Mesendoderm (in vitro differentiated cells): Measurements from ENCODE around the gene SETX.

Experiments
- DNase-seq: peaks from one replicate; pipeline ENCODE4 v3.0.0; 2013
- H2AK5ac ChIP-seq: 2 replicates; pipeline ENCODE4 v1.6.1; 2013; ENCODE audit warnings: low read length, inconsistent platforms
- H2BK120ac ChIP-seq: 2 replicates; pipeline ENCODE4 v1.6.1; 2013; ENCODE audit warnings: low read depth, mild to moderate bottlenecking, low read length, moderate library complexity, mixed read lengths
- H2BK15ac ChIP-seq: replicated peaks from 2 replicates; pipeline ENCODE4 v1.6.1; 2013; ENCODE audit warnings: low read depth, mild to moderate bottlenecking, moderate library complexity
- H2BK5ac ChIP-seq: 2 replicates; pipeline ENCODE4 v1.6.1; 2013; ENCODE audit warnings: low read length, inconsistent platforms
- H3K18ac ChIP-seq: 2 replicates; pipeline ENCODE4 v1.6.1; 2013; ENCODE audit warnings: mild to moderate bottlenecking, low read length, mixed read lengths
- H3K23ac ChIP-seq: one replicate; pipeline ENCODE4 v1.6.1; 2013; ENCODE audit warnings: low read length
- H3K27ac ChIP-seq: 2 replicates; pipeline ENCODE4 v1.5.1; 2013; ENCODE audit warnings: low read depth, mild to moderate bottlenecking, inconsistent platforms, low read length, moderate library complexity
- H3K27me3 ChIP-seq: 2 replicates; pipeline ENCODE4 v1.6.1; 2013; ENCODE audit warnings: low read length, control low read depth, mild to moderate bottlenecking, inconsistent platforms; ENCODE audit not compliant: insufficient read depth, poor library complexity
- H3K36me3 ChIP-seq: 2 replicates; pipeline ENCODE4 v1.6.1; 2013; ENCODE audit warnings: low read length, inconsistent platforms; ENCODE audit not compliant: control insufficient read depth, insufficient read depth
- H3K4ac ChIP-seq: one replicate; pipeline ENCODE4 v1.6.1; 2013; ENCODE audit warnings: low read depth, mild to moderate bottlenecking, low read length, moderate library complexity
- H3K4me1 ChIP-seq: 2 replicates; pipeline ENCODE4 v1.6.1; 2013; ENCODE audit warnings: low read depth, low read length, inconsistent platforms; ENCODE audit not compliant: control insufficient read depth
- H3K4me2 ChIP-seq: 2 replicates; pipeline ENCODE4 v1.6.1; 2013; ENCODE audit warnings: low read length
- H3K4me3 ChIP-seq: 2 replicates; pipeline ENCODE4 v1.5.1; 2013; ENCODE audit warnings: mild to moderate bottlenecking, low read length
- H3K56ac ChIP-seq: one replicate; pipeline ENCODE4 v1.6.1; 2013; ENCODE audit warnings: low read length
- H3K79me1 ChIP-seq: 2 replicates; pipeline ENCODE4 v1.6.1; 2013; ENCODE audit warnings: low read length, inconsistent platforms
- H3K79me2 ChIP-seq: 2 replicates; pipeline ENCODE4 v1.6.1; 2013; ENCODE audit warnings: mild to moderate bottlenecking, low read length; ENCODE audit not compliant: control insufficient read depth, insufficient read depth
- H3K9ac ChIP-seq: 2 replicates; pipeline ENCODE4 v1.6.1; 2013; ENCODE audit warnings: low read length, inconsistent platforms
- H4K5ac ChIP-seq: one replicate; pipeline ENCODE4 v1.6.1; 2013; ENCODE audit warnings: low read length
- H4K8ac ChIP-seq: one replicate; pipeline ENCODE4 v1.6.1; 2013; ENCODE audit warnings: low read depth, mild to moderate bottlenecking, control low read depth, low read length, moderate library complexity
- WGBS: extraction: QIAGEN DNeasy Blood & Tissue Kit; methylation state at CpG from one replicate; pipeline ENCODE4 v1.1.7; 2013; ENCODE audit warnings: low lambda C conversion rate, missing lambda C conversion rate; ENCODE audit not compliant: insufficient coverage; ENCODE audit errors: extremely low coverage; 5-methylcytosine and 5-hydroxymethylcytosine counted together

SETX gene

DNA sequence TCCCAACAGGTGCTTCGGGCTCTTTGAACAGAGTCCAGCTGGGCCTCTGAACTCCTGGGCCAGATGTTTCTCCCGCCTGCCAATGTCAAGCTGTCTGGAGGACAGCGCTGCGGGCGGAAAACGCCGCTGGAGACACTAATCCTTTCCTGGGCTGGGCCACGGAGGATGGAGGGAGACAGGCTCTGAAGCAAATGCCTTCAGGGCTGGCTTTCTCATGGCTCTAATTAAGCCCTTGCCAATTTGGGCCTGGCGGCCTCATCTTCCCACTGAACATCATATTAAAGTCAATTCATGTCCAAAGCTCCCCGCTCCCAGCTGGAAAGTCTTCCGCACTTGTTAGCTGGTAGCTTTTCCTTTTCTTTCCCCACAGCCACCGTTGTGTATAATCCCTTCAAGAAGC, 120.3 kb downstream of the SETX start:
- H3K4me3 ChIP-seq = no peak overlapping the region
- H3K79me2 ChIP-seq = no peaks in the 10 kb centered on the region
- H2AK5ac ChIP-seq = no peak overlapping the region
- H3K36me3 ChIP-seq = no peaks in the 10 kb centered on the region
- H3K4me1 ChIP-seq = no peaks in the 10 kb centered on the region
- H3K9ac ChIP-seq = no peak overlapping the region
- H3K79me1 ChIP-seq = no peaks in the 10 kb centered on the region
- H3K4me2 ChIP-seq = no peak overlapping the region
- H3K27me3 ChIP-seq = no peaks in the 10 kb centered on the region
- H2BK120ac ChIP-seq = no peak overlapping the region
- DNase-seq = no peak
- H3K4ac ChIP-seq = no peak overlapping the region
- H2BK15ac ChIP-seq = no peak overlapping the region
- no peak overlapping the region for H2BK5ac ChIP-seq
- H3K27ac ChIP-seq = no peak overlapping the region
- no peak overlapping the region for H3K56ac ChIP-seq
- no peak overlapping the region for H3K18ac ChIP-seq
- no peak overlapping the region for H3K23ac ChIP-seq
- WGBS = no CpG with 5 or more reads among the region's 12 CpGs
- H4K8ac ChIP-seq = no peak overlapping the region
- no peak overlapping the region for H4K5ac ChIP-seq

DNA sequence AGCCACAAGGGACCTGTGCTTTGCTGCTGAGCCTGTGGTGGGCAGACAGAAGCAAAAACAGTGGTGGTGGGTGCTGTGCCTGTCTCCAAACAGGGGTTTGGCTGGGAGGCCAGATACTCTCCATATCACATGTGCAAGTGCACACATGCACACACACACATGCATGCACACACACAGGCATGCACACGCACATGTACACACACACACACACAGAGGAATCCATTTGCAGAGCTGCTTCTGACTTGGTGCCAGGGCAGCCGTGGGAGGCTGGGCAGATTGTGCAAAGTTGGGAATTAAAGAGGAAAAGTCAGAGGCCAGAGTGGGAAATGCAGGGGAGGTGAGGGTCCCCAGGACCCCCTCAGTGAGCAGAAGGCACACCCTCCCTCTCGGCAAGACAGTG, 121.6 kb downstream of the SETX start:
- no peak overlapping the region for H4K5ac ChIP-seq
- no peak overlapping the region for H2BK120ac ChIP-seq
- no peak overlapping the region for H3K4ac ChIP-seq
- no peaks in the 10 kb centered on the region for H3K79me1 ChIP-seq
- H3K56ac ChIP-seq = no peak overlapping the region
- no peak overlapping the region for H2BK15ac ChIP-seq
- no peak overlapping the region for H2AK5ac ChIP-seq
- no peaks in the 10 kb centered on the region for H3K36me3 ChIP-seq
- no peak overlapping the region for H4K8ac ChIP-seq
- no peak overlapping the region for H3K4me3 ChIP-seq
- no peaks in the 10 kb centered on the region for H3K4me1 ChIP-seq
- H3K4me2 ChIP-seq = no peak overlapping the region
- no peak overlapping the region for H3K23ac ChIP-seq
- WGBS = no CpG with 5 or more reads among the region's 3 CpGs
- H2BK5ac ChIP-seq = no peak overlapping the region
- H3K18ac ChIP-seq = no peak overlapping the region
- no peaks in the 10 kb centered on the region for H3K79me2 ChIP-seq
- no peak overlapping the region for H3K27ac ChIP-seq
- no peak for DNase-seq
- no peaks in the 10 kb centered on the region for H3K27me3 ChIP-seq
- no peak overlapping the region for H3K9ac ChIP-seq

DNA sequence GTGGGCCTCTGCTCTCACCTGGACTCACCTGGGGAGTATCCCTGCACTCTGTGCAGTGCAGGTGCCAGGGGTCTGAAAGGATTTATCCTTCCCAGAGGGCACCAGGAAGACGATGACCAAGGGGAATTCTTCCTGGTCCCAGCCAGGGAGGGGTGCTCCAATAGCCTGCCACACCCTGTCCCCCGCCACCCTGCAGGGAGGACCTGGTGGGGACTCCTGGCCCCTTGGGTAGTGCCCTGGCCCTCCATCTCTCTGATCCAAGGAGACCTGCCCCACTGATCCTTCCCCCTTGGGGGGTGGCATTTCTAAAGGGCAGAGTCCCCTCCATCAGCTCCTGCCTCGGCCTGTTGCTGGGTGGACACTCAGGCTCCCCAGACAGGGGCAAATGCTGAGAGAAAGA, 122.3 kb downstream of the SETX start:
- H3K4ac ChIP-seq = no peak overlapping the region
- no peak overlapping the region for H2BK5ac ChIP-seq
- H3K79me1 ChIP-seq = no peaks in the 10 kb centered on the region
- no peak overlapping the region for H3K27ac ChIP-seq
- no peaks in the 10 kb centered on the region for H3K27me3 ChIP-seq
- H3K56ac ChIP-seq = no peak overlapping the region
- no peak overlapping the region for H3K18ac ChIP-seq
- H3K23ac ChIP-seq = no peak overlapping the region
- H3K4me2 ChIP-seq = no peak overlapping the region
- no peak for DNase-seq
- H3K9ac ChIP-seq = no peak overlapping the region
- no peak overlapping the region for H2AK5ac ChIP-seq
- H2BK120ac ChIP-seq = no peak overlapping the region
- no peak overlapping the region for H2BK15ac ChIP-seq
- no peak overlapping the region for H4K5ac ChIP-seq
- H3K79me2 ChIP-seq = no peaks in the 10 kb centered on the region
- no CpG with 5 or more reads among the region's 3 CpGs for WGBS
- H4K8ac ChIP-seq = no peak overlapping the region
- H3K4me3 ChIP-seq = no peak overlapping the region
- no peaks in the 10 kb centered on the region for H3K4me1 ChIP-seq
- no peaks in the 10 kb centered on the region for H3K36me3 ChIP-seq

DNA sequence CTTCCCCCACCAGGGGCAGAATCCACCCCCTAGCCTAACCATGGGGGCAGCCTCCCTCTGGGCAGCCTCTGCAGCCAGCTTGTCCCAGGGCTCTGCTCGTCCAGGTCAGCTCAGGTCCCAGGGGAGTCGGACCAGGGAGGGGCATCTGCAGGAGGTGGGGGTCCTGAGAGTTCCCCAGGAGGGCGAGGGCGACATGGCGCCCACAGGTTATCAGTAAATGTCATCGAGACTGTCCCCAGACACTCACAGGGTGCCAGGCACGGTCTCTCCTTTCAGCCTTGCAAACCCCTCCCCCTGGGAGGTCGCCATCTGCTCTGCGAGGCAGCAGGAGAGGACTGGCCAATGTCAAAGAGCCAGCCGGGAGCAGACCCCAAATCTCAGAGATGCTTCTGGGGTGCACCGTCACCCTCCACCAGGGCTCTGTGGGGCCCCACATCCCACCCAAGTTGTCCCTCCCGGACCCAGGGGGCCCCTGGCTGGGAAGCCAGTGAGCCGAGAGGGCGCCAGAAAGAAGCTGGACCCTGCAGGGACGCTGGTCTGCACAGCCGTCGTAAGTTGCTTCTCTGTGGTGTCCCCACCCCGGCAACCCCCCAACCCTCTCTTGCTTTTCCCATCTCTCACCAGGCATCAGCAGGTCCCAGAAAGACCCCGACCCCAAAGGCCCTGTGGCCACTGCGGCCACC, 123.6 kb downstream of the SETX start:
- no peak for DNase-seq
- Histone ChIP-seq H3K4me2 (no peak overlapping the region), H3K36me3 (no peaks in the 10 kb centered on the region), H3K27ac (no peak overlapping the region), H3K9ac (no peak overlapping the region), H3K23ac (no peak overlapping the region), H3K79me1 (no peaks in the 10 kb centered on the region), H4K8ac (no peak overlapping the region), H4K5ac (no peak overlapping the region), H3K4me1 (no peaks in the 10 kb centered on the region), H3K27me3 (no peaks in the 10 kb centered on the region), H3K56ac (no peak overlapping the region), H3K18ac (no peak overlapping the region), H2BK5ac (no peak overlapping the region), H2BK120ac (no peak overlapping the region), H3K4ac (no peak overlapping the region), H3K4me3 (no peak overlapping the region), H2AK5ac (no peak overlapping the region), H3K79me2 (no peaks in the 10 kb centered on the region), H2BK15ac (no peak overlapping the region)
- WGBS = no CpG with 5 or more reads among the region's 20 CpGs

- H3K4me1 ChIP-seq = no peaks in the 10 kb centered on the region
- no peak overlapping the region for H3K9ac ChIP-seq
- no peak overlapping the region for H3K27ac ChIP-seq
- no peak overlapping the region for H3K4me3 ChIP-seq
- no peak overlapping the region for H3K23ac ChIP-seq
- no peak overlapping the region for H2BK5ac ChIP-seq
- H3K18ac ChIP-seq = no peak overlapping the region
- no peak overlapping the region for H2BK15ac ChIP-seq
- H3K4me2 ChIP-seq = no peak overlapping the region
- no peaks in the 10 kb centered on the region for H3K79me1 ChIP-seq
- H3K56ac ChIP-seq = no peak overlapping the region
- no peak overlapping the region for H4K8ac ChIP-seq
- no peak for DNase-seq
- no peaks in the 10 kb centered on the region for H3K79me2 ChIP-seq
- H2BK120ac ChIP-seq = no peak overlapping the region
- no peaks in the 10 kb centered on the region for H3K27me3 ChIP-seq
- no peaks in the 10 kb centered on the region for H3K36me3 ChIP-seq
- H3K4ac ChIP-seq = no peak overlapping the region
- no peak overlapping the region for H2AK5ac ChIP-seq
- no peak overlapping the region for H4K5ac ChIP-seq
- WGBS = no CpG with 5 or more reads among the region's 4 CpGs
These were observed 124.2 kb downstream of the SETX start for GRCh38 chr9:132230605-132231004.

GRCh38 chr9:132228062-132228461, 126.7 kb downstream of the SETX start:
- no peak overlapping the region for H3K4ac ChIP-seq
- no peak overlapping the region for H3K4me3 ChIP-seq
- H2BK15ac ChIP-seq = no peak overlapping the region
- H3K27me3 ChIP-seq = no peaks in the 10 kb centered on the region
- H3K56ac ChIP-seq = no peak overlapping the region
- H2BK120ac ChIP-seq = no peak overlapping the region
- no peak overlapping the region for H4K5ac ChIP-seq
- H3K79me2 ChIP-seq = no peaks in the 10 kb centered on the region
- H3K18ac ChIP-seq = no peak overlapping the region
- H2AK5ac ChIP-seq = no peak overlapping the region
- no peak overlapping the region for H4K8ac ChIP-seq
- H3K4me2 ChIP-seq = no peak overlapping the region
- H3K79me1 ChIP-seq = no peaks in the 10 kb centered on the region
- H3K23ac ChIP-seq = no peak overlapping the region
- no peak for DNase-seq
- no CpG with 5 or more reads among the region's 12 CpGs for WGBS
- no peak overlapping the region for H3K9ac ChIP-seq
- H3K4me1 ChIP-seq = no peaks in the 10 kb centered on the region
- H3K27ac ChIP-seq = no peak overlapping the region
- no peak overlapping the region for H2BK5ac ChIP-seq
- H3K36me3 ChIP-seq = no peaks in the 10 kb centered on the region
